K562 (cell line): Measurements from ENCODE around the gene NCF2. TPM values are rescaled to one million over a fixed set of nuclear protein-coding genes. Genes with fewer than 3 reads are reported as not detected.
A peak's percentile ranks its signal among the peaks of the same experiment; 100 is the strongest.

Experiments
- DACH1 ChIP-seq: fragments of 450-650 bp; IDR thresholded peaks from 2 replicates; pipeline ENCODE4 v1.6.1; 2018; ENCODE audit not compliant: partially characterized antibody
- E2F6 ChIP-seq, 2 experiments: IDR thresholded peaks; 2 replicates each; pipeline ENCODE4 v1.6.1; 2011; ENCODE audit warnings: borderline replicate concordance in 1 of 2, control low read depth in 1 of 2, low read depth in 1 of 2, low read length in 1 of 2, mild to moderate bottlenecking in 1 of 2, mixed read lengths in 1 of 2, moderate library complexity in 1 of 2; ENCODE audit not compliant: insufficient read depth in 1 of 2, insufficient read length in 1 of 2, poor library complexity in 1 of 2, severe bottlenecking in 1 of 2; ENCODE audit errors: extremely low read depth in 1 of 2
- ETS2 ChIP-seq: IDR thresholded peaks from 2 replicates; pipeline ENCODE4 v1.6.1; 2016; ENCODE audit warnings: borderline replicate concordance, missing genetic modification characterization, mild to moderate bottlenecking, moderate library complexity, missing compliant biosample characterization; ENCODE audit not compliant: poor library complexity, severe bottlenecking
- EZH2 ChIP-seq: IDR thresholded peaks from 2 replicates; pipeline ENCODE4 v1.6.1; 2012; ENCODE audit warnings: low read depth, mild to moderate bottlenecking, inconsistent platforms, low read length, borderline replicate concordance
- GATAD2B ChIP-seq: fragments of 450-650 bp; IDR thresholded peaks from 2 replicates; pipeline ENCODE4 v1.6.1; 2017; ENCODE audit warnings: mild to moderate bottlenecking, borderline replicate concordance
- HMGN3 ChIP-seq: IDR thresholded peaks from 2 replicates; pipeline ENCODE4 v1.6.1; 2011; ENCODE audit warnings: borderline replicate concordance, low read depth, mild to moderate bottlenecking, mixed read lengths, low read length; ENCODE audit not compliant: insufficient read length; ENCODE audit errors: extremely low read depth
- MBD2 ChIP-seq: sonication (generic); IDR thresholded peaks from 2 replicates; pipeline ENCODE4 v1.6.1; 2016; ENCODE audit warnings: low read depth, borderline replicate concordance
- MECOM ChIP-seq: fragments of 250-450 bp; sonication (Bioruptor Pico); IDR thresholded peaks from 2 replicates; pipeline ENCODE4 v1.8.0; 2022; ENCODE audit warnings: inconsistent platforms
- MEIS2 ChIP-seq: fragments of 450-650 bp; IDR thresholded peaks from 2 replicates; pipeline ENCODE4 v1.6.1; 2014; ENCODE audit warnings: mild to moderate bottlenecking; ENCODE audit not compliant: partially characterized antibody
- MXI1 ChIP-seq: IDR thresholded peaks from 2 replicates; pipeline ENCODE4 v1.6.1; 2011; ENCODE audit warnings: low read depth, mild to moderate bottlenecking, improper control_type of control experiment, low read length
- NBN ChIP-seq: fragments of 450-650 bp; IDR thresholded peaks from 2 replicates; pipeline ENCODE4 v1.6.1; 2016; ENCODE audit warnings: low read depth, mild to moderate bottlenecking
- NCOA6 ChIP-seq: fragments of 450-650 bp; IDR thresholded peaks from 2 replicates; pipeline ENCODE4 v1.6.1; 2017; ENCODE audit warnings: mild to moderate bottlenecking
- NR1H2 ChIP-seq: sonication (generic); formaldehyde crosslinking; IDR thresholded peaks from 2 replicates; pipeline ENCODE4 v1.4.0; 2020; ENCODE audit warnings: mild to moderate bottlenecking, missing genetic modification reagents
- NUFIP1 ChIP-seq: fragments of 450-650 bp; IDR thresholded peaks from 2 replicates; pipeline ENCODE4 v1.6.1; 2018; ENCODE audit not compliant: partially characterized antibody
- RBBP5 ChIP-seq: fragments of 200-600 bp; sonication (generic); IDR thresholded peaks from 2 replicates; pipeline ENCODE4 v1.6.1; 2012; ENCODE audit warnings: borderline replicate concordance, mild to moderate bottlenecking, low read length, control low read depth, inconsistent platforms; ENCODE audit not compliant: insufficient read depth, poor library complexity, severe bottlenecking
- SMARCA5 ChIP-seq: fragments of 450-650 bp; IDR thresholded peaks from 2 replicates; pipeline ENCODE4 v1.6.1; 2016
- TEAD2 ChIP-seq: fragments of 450-650 bp; IDR thresholded peaks from 2 replicates; pipeline ENCODE4 v1.6.1; 2016; ENCODE audit warnings: missing genetic modification characterization, control low read depth, missing compliant biosample characterization
- THRB ChIP-seq: fragments of 450-650 bp; formaldehyde crosslinking; conservative IDR thresholded peaks from 2 replicates; pipeline ENCODE4 v1.4.0; 2022; ENCODE audit warnings: mild to moderate bottlenecking, missing genetic modification characterization
- ZBTB8A ChIP-seq: fragments of 450-650 bp; IDR thresholded peaks from 2 replicates; pipeline ENCODE4 v1.6.1; 2018; ENCODE audit warnings: mild to moderate bottlenecking, moderate library complexity; ENCODE audit not compliant: partially characterized antibody
- ZNF354B ChIP-seq: fragments of 250-450 bp; sonication (Bioruptor Pico); IDR thresholded peaks from 2 replicates; pipeline ENCODE4 v1.4.0; 2020
- polyA plus RNA-seq, 8 experiments: library from polyadenylated mRNA; depleted of rRNA in 4 of 8; stranded (reverse) in 5 of 8; unstranded in 3 of 8; fragments of >200 nt; fragmentation: Nextera tagmentation in 2 of 8; fragmentation: Illumina TruSeq in 1 of 8; extraction: Ambion mirVana in 2 of 8; extraction: Trizol in 1 of 8; gene quantifications; 2 replicates each; pipeline versions ENCODE4 v1.2.1 to v1.2.3, GENCODE V29; 2011 to 2014; ENCODE audit warnings: inconsistent platforms in 1 of 8, missing spikeins in 1 of 8
- total RNA-seq, 7 experiments: library from RNA; depleted of rRNA in 6 of 7; stranded (reverse); fragments of >200 nt in 6 of 7; fragmentation: Illumina TruSeq in 2 of 7; extraction: Trizol in 2 of 7; gene quantifications; 2 replicates each; pipeline versions ENCODE4 v1.2.1 to v1.2.3, GENCODE V29; 2011 to 2021; ENCODE audit warnings: low replicate concordance in 1 of 7
- TF ChIP-seq, protein P1 (sequence below): fragments of 250-450 bp; sonication (Bioruptor Pico); IDR thresholded peaks from 2 replicates; pipeline ENCODE4 v1.4.0; 2020; ENCODE audit warnings: mild to moderate bottlenecking, moderate library complexity
- TF ChIP-seq, protein P2 (sequence below): fragments of 250-450 bp; sonication (Bioruptor Pico); IDR thresholded peaks from 2 replicates; pipeline ENCODE4 v1.8.0; 2022; ENCODE audit warnings: moderate library complexity, mild to moderate bottlenecking, inconsistent platforms

NCF2 gene
- total and polyA plus RNA-seq, 9 of the 15 experiments (the other 6 are each of a cell fraction or from before 2014, with no cell fraction given) = 0.07 to 0.54 (median 0.16) TPM; not detected in 3

DNA sequence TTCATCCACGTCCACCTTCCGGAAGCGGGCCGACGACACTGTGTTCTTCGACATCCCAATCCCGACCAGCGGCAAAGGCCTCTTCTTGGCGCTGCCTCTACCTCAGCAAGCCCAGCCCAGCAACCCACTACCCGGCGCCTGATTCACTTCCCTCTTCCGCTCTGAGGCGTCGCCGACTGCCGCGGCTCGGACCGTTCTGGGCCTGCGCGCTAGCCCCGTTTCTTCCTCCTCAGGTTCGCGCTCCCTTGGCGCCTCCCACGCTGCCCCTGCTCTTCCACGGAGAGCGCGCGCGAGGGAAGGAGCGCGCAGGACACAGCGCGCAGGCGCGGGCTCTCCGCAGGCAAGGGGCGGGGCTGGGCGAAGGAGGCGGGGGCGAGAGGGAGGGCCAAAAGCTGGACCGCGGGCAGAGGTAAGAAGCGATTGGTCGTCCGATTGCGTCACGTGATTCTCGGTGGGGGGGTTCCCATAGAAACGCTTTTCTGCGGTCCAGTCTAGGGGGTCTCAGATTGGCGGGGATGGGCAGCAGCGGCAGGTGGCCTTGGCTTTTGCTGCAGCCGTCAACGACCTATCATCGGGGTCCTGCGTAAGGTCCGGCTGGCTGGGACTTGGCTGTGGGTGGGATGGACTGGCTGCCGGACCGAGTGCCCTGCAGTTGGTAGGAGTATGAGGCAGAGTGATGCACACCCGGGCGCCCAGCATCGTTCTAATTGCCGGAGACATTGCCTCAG lies 45.5 kb upstream of the NCF2 start, which contains the start of gene ARPC5 (continued):
- TF ChIP-seq, protein P1, sequence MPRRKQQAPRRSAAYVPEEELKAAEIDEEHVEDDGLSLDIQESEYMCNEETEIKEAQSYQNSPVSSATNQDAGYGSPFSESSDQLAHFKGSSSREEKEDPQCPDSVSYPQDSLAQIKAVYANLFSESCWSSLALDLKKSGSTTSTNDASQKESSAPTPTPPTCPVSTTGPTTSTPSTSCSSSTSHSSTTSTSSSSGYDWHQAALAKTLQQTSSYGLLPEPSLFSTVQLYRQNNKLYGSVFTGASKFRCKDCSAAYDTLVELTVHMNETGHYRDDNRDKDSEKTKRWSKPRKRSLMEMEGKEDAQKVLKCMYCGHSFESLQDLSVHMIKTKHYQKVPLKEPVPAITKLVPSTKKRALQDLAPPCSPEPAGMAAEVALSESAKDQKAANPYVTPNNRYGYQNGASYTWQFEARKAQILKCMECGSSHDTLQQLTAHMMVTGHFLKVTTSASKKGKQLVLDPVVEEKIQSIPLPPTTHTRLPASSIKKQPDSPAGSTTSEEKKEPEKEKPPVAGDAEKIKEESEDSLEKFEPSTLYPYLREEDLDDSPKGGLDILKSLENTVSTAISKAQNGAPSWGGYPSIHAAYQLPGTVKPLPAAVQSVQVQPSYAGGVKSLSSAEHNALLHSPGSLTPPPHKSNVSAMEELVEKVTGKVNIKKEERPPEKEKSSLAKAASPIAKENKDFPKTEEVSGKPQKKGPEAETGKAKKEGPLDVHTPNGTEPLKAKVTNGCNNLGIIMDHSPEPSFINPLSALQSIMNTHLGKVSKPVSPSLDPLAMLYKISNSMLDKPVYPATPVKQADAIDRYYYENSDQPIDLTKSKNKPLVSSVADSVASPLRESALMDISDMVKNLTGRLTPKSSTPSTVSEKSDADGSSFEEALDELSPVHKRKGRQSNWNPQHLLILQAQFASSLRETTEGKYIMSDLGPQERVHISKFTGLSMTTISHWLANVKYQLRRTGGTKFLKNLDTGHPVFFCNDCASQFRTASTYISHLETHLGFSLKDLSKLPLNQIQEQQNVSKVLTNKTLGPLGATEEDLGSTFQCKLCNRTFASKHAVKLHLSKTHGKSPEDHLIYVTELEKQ (CRISPR knock-in tag) = no peak
- TF ChIP-seq NUFIP1 (no peak), ZBTB8A (no peak), SMARCA5 (no peak), MEIS2 (peak; percentile 89), E2F6 (IDR thresholded peaks at IDR 0.05; ENCODE audit: borderline replicate concordance in 1 of 2, extremely low read depth in 1 of 2, insufficient read depth in 1 of 2, insufficient read length in 1 of 2, low read depth in 1 of 2, low read length in 1 of 2, poor library complexity in 1 of 2, severe bottlenecking in 1 of 2) (peak; percentile 79 to 86), GATAD2B (peak; percentile 87; the same call in 1 of the 2 replicates), NBN (0 out of 2 replicates have a peak, but pooled peaks have one; percentile 31), NCOA6 (no peak), ZNF354B (CRISPR knock-in tag) (no peak), MBD2 (peak; percentile 71; the same call in 1 of the 2 replicates), HMGN3 (peak; percentile 67), MECOM (CRISPR knock-in tag) (no peak), THRB (0 out of 2 replicates have a peak, but pooled peaks have one; percentile 28), TEAD2 (no peak), DACH1 (no peak), RBBP5 (peak; percentile 73), ETS2 (tag) (no peak), NR1H2 (CRISPR knock-in tag) (0 out of 2 replicates have a peak, but pooled peaks have one; percentile 8), EZH2 (no peak), MXI1 (peak; percentile 26; the same call in 1 of the 2 replicates)
- TF ChIP-seq, protein P2, sequence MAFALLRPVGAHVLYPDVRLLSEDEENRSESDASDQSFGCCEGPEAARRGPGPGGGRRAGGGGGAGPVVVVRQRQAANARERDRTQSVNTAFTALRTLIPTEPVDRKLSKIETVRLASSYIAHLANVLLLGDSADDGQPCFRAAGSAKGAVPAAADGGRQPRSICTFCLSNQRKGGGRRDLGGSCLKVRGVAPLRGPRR (CRISPR knock-in tag) = no peak
